GM23338 (cell line): ENCODE data around the gene OR56B1. TPM values are rescaled to one million over a fixed set of nuclear protein-coding genes. Genes with fewer than 3 reads are reported as not detected.

ENCODE experiments used
- ATAC-seq: fragments of 200-7000 bp; cut with Tn5 transposase; 3 replicates; pipeline ENCODE4 v1.9.1; 2020
- DNase-seq: peaks from one replicate; pipeline ENCODE4 v3.0.0-alpha.2; 2015; ENCODE audit warnings: low spot score
- H2AFZ ChIP-seq: fragments of 200-600 bp; sonication (generic); 2 replicates; pipeline ENCODE4 v1.8.0; 2016; ENCODE audit warnings: antibody characterized with exemption, mild to moderate bottlenecking, moderate library complexity
- H3F3A ChIP-seq: fragments of 200-600 bp; sonication (generic); replicated peaks from 2 replicates; pipeline ENCODE4 v1.8.0; 2017; ENCODE audit warnings: antibody characterized with exemption, mixed run types, low read depth
- H3K27ac ChIP-seq: fragments of 200-600 bp; sonication (generic); 2 replicates; pipeline ENCODE4 v1.6.1; 2016; ENCODE audit warnings: low read depth
- H3K27me3 ChIP-seq: fragments of 200-600 bp; sonication (generic); 2 replicates; pipeline ENCODE4 v1.8.0; 2016; ENCODE audit warnings: mild to moderate bottlenecking, mixed run types, moderate library complexity; ENCODE audit not compliant: insufficient read depth
- H3K36me3 ChIP-seq: fragments of 200-600 bp; sonication (generic); 2 replicates; pipeline ENCODE4 v1.8.0; 2016; ENCODE audit warnings: mild to moderate bottlenecking; ENCODE audit not compliant: insufficient read depth
- H3K4me1 ChIP-seq: fragments of 200-600 bp; sonication (generic); 2 replicates; pipeline ENCODE4 v1.8.0; 2016; ENCODE audit warnings: mild to moderate bottlenecking, moderate library complexity; ENCODE audit not compliant: insufficient read depth
- H3K4me2 ChIP-seq: fragments of 200-600 bp; sonication (generic); 2 replicates; pipeline ENCODE4 v1.7.1; 2017; ENCODE audit warnings: mixed run types
- H3K4me3 ChIP-seq: fragments of 200-600 bp; sonication (generic); 2 replicates; pipeline ENCODE4 v1.6.1; 2016; ENCODE audit warnings: mixed run types
- H3K79me2 ChIP-seq: fragments of 200-600 bp; sonication (generic); replicated peaks from 2 replicates; pipeline ENCODE4 v1.8.0; 2017; ENCODE audit warnings: mild to moderate bottlenecking; ENCODE audit not compliant: insufficient read depth
- H3K9me2 ChIP-seq: fragments of 200-600 bp; sonication (generic); 2 replicates; pipeline ENCODE4 v1.8.0; 2017; ENCODE audit not compliant: insufficient read depth
- H4K20me1 ChIP-seq: fragments of 200-600 bp; sonication (generic); replicated peaks from 2 replicates; pipeline ENCODE4 v1.8.0; 2017; ENCODE audit warnings: mild to moderate bottlenecking; ENCODE audit not compliant: insufficient read depth
- H3K27ac Mint-ChIP-seq: 2 replicates; pipeline ENCODE4 v1.8.0; 2020; ENCODE audit warnings: inconsistent platforms, mild to moderate bottlenecking, moderate library complexity, mixed read lengths
- H3K27me3 Mint-ChIP-seq: 3 replicates; pipeline ENCODE4 v1.8.0; 2022; ENCODE audit warnings: low read depth, mild to moderate bottlenecking, moderate library complexity, mixed read lengths, inconsistent platforms; ENCODE audit not compliant: insufficient read depth, poor library complexity
- H3K36me3 Mint-ChIP-seq: 3 replicates; pipeline ENCODE4 v1.8.0; 2021; ENCODE audit warnings: low read depth, mild to moderate bottlenecking, inconsistent platforms, moderate library complexity, mixed read lengths
- H3K4me1 Mint-ChIP-seq: 3 replicates; pipeline ENCODE4 v1.8.0; 2020; ENCODE audit warnings: mild to moderate bottlenecking, inconsistent platforms, mixed read lengths
- H3K4me3 Mint-ChIP-seq: 3 replicates; pipeline ENCODE4 v1.8.0; 2021; ENCODE audit warnings: moderate library complexity, mild to moderate bottlenecking, inconsistent platforms, mixed read lengths
- H3K9me3 Mint-ChIP-seq: 3 replicates; pipeline ENCODE4 v1.8.0; 2020; ENCODE audit warnings: moderate library complexity, mild to moderate bottlenecking, inconsistent platforms, mixed read lengths
- CREB1 ChIP-seq: fragments of 250-450 bp; sonication (Bioruptor Pico); IDR thresholded peaks from 2 replicates; pipeline ENCODE4 v1.5.0; 2020; ENCODE audit warnings: low read depth, mild to moderate bottlenecking, moderate library complexity
- CTCF ChIP-seq, 2 experiments: fragments of 200-600 bp in 1 of 2; sonication (generic) in 1 of 2; conservative IDR thresholded peaks; 2 replicates each; pipeline versions ENCODE4 v1.5.1 to v1.6.1; 2016 to 2017; ENCODE audit warnings: antibody characterized with exemption in 2 of 2, low read depth in 2 of 2, mild to moderate bottlenecking in 2 of 2, moderate library complexity in 1 of 2
- ETS1 ChIP-seq: IDR thresholded peaks from 2 replicates; pipeline ENCODE4 v1.6.1; 2016; ENCODE audit warnings: antibody characterized with exemption
- EZH2 ChIP-seq: fragments of 200-600 bp; sonication (generic); IDR thresholded peaks from one replicate; pipeline ENCODE4 v1.8.0; 2017; ENCODE audit warnings: antibody characterized with exemption, mild to moderate bottlenecking, low read depth; ENCODE audit not compliant: unreplicated experiment
- EZH2phosphoT487 ChIP-seq: fragments of 200-600 bp; sonication (generic); IDR thresholded peaks from one replicate; pipeline ENCODE4 v1.8.1; 2018; ENCODE audit warnings: antibody characterized with exemption; ENCODE audit not compliant: unreplicated experiment
- JUNB ChIP-seq: IDR thresholded peaks from one replicate; pipeline ENCODE4 v1.6.1; 2016; ENCODE audit warnings: antibody characterized with exemption; ENCODE audit not compliant: unreplicated experiment
- NANOG ChIP-seq: IDR thresholded peaks from 2 replicates; pipeline ENCODE4 v1.6.1; 2016; ENCODE audit warnings: antibody characterized with exemption, borderline replicate concordance
- POLR2AphosphoS5 ChIP-seq: IDR thresholded peaks from 2 replicates; pipeline ENCODE4 v1.6.1; 2016; ENCODE audit warnings: antibody characterized with exemption, low read depth
- REST ChIP-seq: IDR thresholded peaks from one replicate; pipeline ENCODE4 v1.6.1; 2018; ENCODE audit warnings: antibody characterized with exemption; ENCODE audit not compliant: unreplicated experiment
- STAT1 ChIP-seq: IDR thresholded peaks from one replicate; pipeline ENCODE4 v1.6.1; 2016; ENCODE audit warnings: antibody characterized with exemption; ENCODE audit not compliant: unreplicated experiment
- ZNF114 ChIP-seq: fragments of 250-450 bp; sonication (Bioruptor Pico); IDR thresholded peaks from 2 replicates; pipeline ENCODE4 v1.5.0; 2020; ENCODE audit warnings: mild to moderate bottlenecking, moderate library complexity
- ZNF331 ChIP-seq: fragments of 250-450 bp; sonication (Bioruptor Pico); IDR thresholded peaks from 2 replicates; pipeline ENCODE4 v1.5.0; 2020; ENCODE audit warnings: low read depth, mild to moderate bottlenecking, moderate library complexity
- polyA plus RNA-seq: library from polyadenylated mRNA; unstranded; fragments of >200 nt; fragmentation: Nextera tagmentation; extraction: Ambion mirVana; gene quantifications from 2 replicates; pipeline ENCODE4 v1.2.1, GENCODE V29; 2016
- total RNA-seq: library from RNA; depleted of rRNA; stranded (reverse); fragments of >200 nt; shearing (Covaris generic); gene quantifications from 2 replicates; pipeline ENCODE4 v1.2.3, GENCODE V29; 2014

Gene OR56B1
- total and polyA plus RNA-seq, 2 experiments from 2014 or later, result 0.28 TPM; not detected in 1

- no peak for ATAC-seq
- TF ChIP-seq JUNB (no peak), CTCF (conservative IDR thresholded peaks at IDR 0.05; ENCODE audit: low read depth in 2 of 2) (peak in 1 of 2 experiments; percentile 56; a peak in 3 of 4 replicates)
- H3K9me3 Mint-ChIP-seq, result peaks cover 5% of the 10 kb centered on the region; the same call in 2 of the 3 replicates
Observed at GRCh38 chr11:5712507-5712906, 23.7 kb upstream of the OR56B1 start.

GRCh38 chr11:5713695-5714094, 22.6 kb upstream of the OR56B1 start:
- H3K9me2 ChIP-seq, result peaks cover 7% of the 10 kb centered on the region; the same call in 1 of the 2 replicates
- H3K27me3 ChIP-seq, result no peaks in the 10 kb centered on the region
- H3K4me1 ChIP-seq, result no peaks in the 10 kb centered on the region
- H3F3A ChIP-seq, result no peaks in the 10 kb centered on the region
- Mint-ChIP-seq H3K4me3 (no peak overlapping the region), H3K27ac (no peak overlapping the region), H3K36me3 (peaks cover 2% of the 10 kb centered on the region; the same call in 1 of the 3 replicates), H3K4me1 (no peaks in the 10 kb centered on the region), H3K27me3 (peaks cover 1% of the 10 kb centered on the region), H3K9me3 (peaks cover 5% of the 10 kb centered on the region; the same call in 2 of the 3 replicates)
- H3K36me3 ChIP-seq, result no peaks in the 10 kb centered on the region
- no peak overlapping the region for H2AFZ ChIP-seq
- no peak for DNase-seq
- no peak overlapping the region for H3K27ac ChIP-seq
- no peaks in the 10 kb centered on the region for H3K79me2 ChIP-seq
- no peaks in the 10 kb centered on the region for H4K20me1 ChIP-seq
- no peak for ATAC-seq
- H3K4me2 ChIP-seq, result no peak overlapping the region
- H3K4me3 ChIP-seq, result no peak overlapping the region
- no peak for TF ChIP-seq STAT1
- no peak for TF ChIP-seq CREB1
- no peak for TF ChIP-seq EZH2
- no peak for TF ChIP-seq ZNF331 (CRISPR knock-in tag)
- no peak for TF ChIP-seq ETS1
- no peak for TF ChIP-seq POLR2AphosphoS5
- TF ChIP-seq ZNF114 (CRISPR knock-in tag), result no peak
- no peak for TF ChIP-seq CTCF (conservative IDR thresholded peaks at IDR 0.05; ENCODE audit: low read depth in 2 of 2)
- no peak for TF ChIP-seq EZH2phosphoT487
- no peak for TF ChIP-seq JUNB
- no peak for TF ChIP-seq NANOG
- TF ChIP-seq REST, result no peak

More at GRCh38 chr11:5712507-5712906, 23.7 kb upstream of the OR56B1 start:
- no peaks in the 10 kb centered on the region for H3K4me1 Mint-ChIP-seq
- no peaks in the 10 kb centered on the region for H4K20me1 ChIP-seq
- H3K27ac Mint-ChIP-seq, result no peak overlapping the region
- no peak overlapping the region for H3K4me3 Mint-ChIP-seq
- no peaks in the 10 kb centered on the region for H3K27me3 Mint-ChIP-seq
- no peaks in the 10 kb centered on the region for H3K9me2 ChIP-seq
- H3K4me3 ChIP-seq, result no peak overlapping the region
- H3K27me3 ChIP-seq, result no peaks in the 10 kb centered on the region
- H3F3A ChIP-seq, result no peaks in the 10 kb centered on the region
- peak; percentile 31 for DNase-seq
- no peak overlapping the region for H3K4me2 ChIP-seq
- no peak overlapping the region for H3K27ac ChIP-seq
- peaks cover 2% of the 10 kb centered on the region; the same call in 1 of the 3 replicates for H3K36me3 Mint-ChIP-seq
- no peaks in the 10 kb centered on the region for H3K36me3 ChIP-seq
- no peak overlapping the region for H2AFZ ChIP-seq
- no peaks in the 10 kb centered on the region for H3K4me1 ChIP-seq
- no peaks in the 10 kb centered on the region for H3K79me2 ChIP-seq
